HepG2 (cell line): Measurements from ENCODE around the gene IQSEC1. TPM values are rescaled to one million over a fixed set of nuclear protein-coding genes. Genes with fewer than 3 reads are reported as not detected.
A peak's percentile ranks its signal among the peaks of the same experiment; 100 is the strongest.

Experiments used
- ATAC-seq: fragments of 200-7000 bp; cut with Tn5 transposase; 3 replicates; pipeline ENCODE4 v1.9.1; 2020; ENCODE audit warnings: mild to moderate bottlenecking, moderate library complexity
- BruUV-seq: library from RNA; stranded (reverse); fragments of 400-500 nt; replicated peaks from 2 replicates; lab custom pipeline; 2021; lab: Mats Ljungman, UMichigan
- CTCF ChIA-PET: fragments of 300-600 bp; formaldehyde crosslinking; extraction: SDS; loops from one replicate; lab custom pipeline; 2021; ENCODE audit warnings: low total read pairs, inconsistent platforms, low intra/inter-chr PET ratio; lab: Yijun Ruan, JAX
- POLR2A ChIA-PET: fragments of 350-600 bp; sonication (Branson Sonifier 250); formaldehyde crosslinking; loops from one replicate; lab custom pipeline; 2020; ENCODE audit warnings: antibody characterized with exemption, inconsistent platforms; lab: Yijun Ruan, JAX
- DNase-seq: peaks from one replicate; pipeline ENCODE4 v3.0.0-alpha.2; 2015; ENCODE audit warnings: low spot score
- FAIRE-seq: peaks from 3 replicates; lab custom pipeline; 2011; peaks lifted over from hg19 to GRCh38; lab: Jason Lieb, UNC
- H2AFZ ChIP-seq: one replicate; pipeline ENCODE4 v1.6.1; 2011; ENCODE audit warnings: low read length, inconsistent platforms
- H3K27ac ChIP-seq: fragments of 300-600 bp; 3 replicates; pipeline ENCODE4 v1.8.0; 2011; ENCODE audit warnings: mixed run types, mild to moderate bottlenecking, mixed read lengths, low read length, inconsistent platforms; ENCODE audit not compliant: insufficient read depth; ENCODE audit errors: extremely low read length
- H3K27me3 ChIP-seq, 2 experiments: fragments of 200-600 bp in 1 of 2; 2 replicates in 1 of 2; 3 replicates in 1 of 2; pipeline versions ENCODE4 v1.6.0 to v1.8.0; 2011; ENCODE audit warnings: low read length in 2 of 2, mild to moderate bottlenecking in 2 of 2, moderate library complexity in 2 of 2, inconsistent platforms in 1 of 2; ENCODE audit not compliant: insufficient read depth in 2 of 2, control insufficient read depth in 1 of 2
- H3K36me3 ChIP-seq, 2 experiments: fragments of 200-600 bp in 1 of 2; replicated peaks in 1 of 2; 2 replicates in 1 of 2; 3 replicates in 1 of 2; pipeline versions ENCODE4 v1.5.1 to v1.8.0; 2011; ENCODE audit warnings: low read length in 2 of 2, inconsistent platforms in 1 of 2; ENCODE audit not compliant: insufficient read depth in 2 of 2, control insufficient read depth in 1 of 2
- H3K4me1 ChIP-seq: 2 replicates; pipeline ENCODE4 v1.5.1; 2012; ENCODE audit warnings: low read length, inconsistent platforms; ENCODE audit not compliant: insufficient read depth
- H3K4me2 ChIP-seq: 2 replicates; pipeline ENCODE4 v1.6.0; 2011; ENCODE audit warnings: low read depth, low read length, inconsistent platforms
- H3K4me3 ChIP-seq, 3 experiments: fragments of 200-600 bp in 1 of 3; sonication (generic), shearing (Covaris generic) in 1 of 3; replicated peaks in 1 of 3; 2 replicates each; pipeline ENCODE4 v1.5.1; 2011 to 2016; ENCODE audit warnings: low read length in 3 of 3, inconsistent platforms in 2 of 3, low read depth in 2 of 3, mild to moderate bottlenecking in 2 of 3, control low read depth in 1 of 3, mixed read lengths in 1 of 3; ENCODE audit not compliant: insufficient read depth in 1 of 3
- H3K79me2 ChIP-seq: one replicate; pipeline ENCODE4 v1.6.1; 2011; ENCODE audit warnings: low read length, inconsistent platforms; ENCODE audit not compliant: insufficient read depth
- H3K9ac ChIP-seq: 2 replicates; pipeline ENCODE4 v1.6.0; 2011; ENCODE audit warnings: mild to moderate bottlenecking, low read depth, low read length, inconsistent platforms; ENCODE audit not compliant: insufficient read depth
- H3K9me3 ChIP-seq: 2 replicates; pipeline ENCODE4 v1.5.1; 2012; ENCODE audit warnings: mild to moderate bottlenecking, low read length
- H4K20me1 ChIP-seq: 2 replicates; pipeline ENCODE4 v1.6.0; 2011; ENCODE audit warnings: inconsistent platforms, mild to moderate bottlenecking, low read length, moderate library complexity; ENCODE audit not compliant: insufficient read depth
- CC2D1A ChIP-seq: sonication (generic); formaldehyde crosslinking; IDR thresholded peaks from 2 replicates; pipeline ENCODE4 v1.8.1; 2023; ENCODE audit warnings: mild to moderate bottlenecking, missing genetic modification reagents
- NCOR1 ChIP-seq: fragments of 200-600 bp; sonication (generic); IDR thresholded peaks from 2 replicates; pipeline ENCODE4 v1.7.0; 2017; ENCODE audit warnings: antibody characterized with exemption, low read length, borderline replicate concordance
- NFRKB ChIP-seq: fragments of 450-650 bp; IDR thresholded peaks from 2 replicates; pipeline ENCODE4 v1.6.1; 2017
- PCBP2 ChIP-seq: fragments of 200-400 bp; formaldehyde crosslinking; optimal IDR thresholded peaks from 2 replicates; pipeline ENCODE3; 2018; ENCODE audit warnings: low read length, low read depth; ENCODE audit not compliant: poor library complexity, severe bottlenecking
- PHF5A ChIP-seq: IDR thresholded peaks from one replicate; pipeline ENCODE4 v1.6.1; 2018; ENCODE audit warnings: low read depth, missing genetic modification reagents; ENCODE audit not compliant: unreplicated experiment
- PREB ChIP-seq: sonication (generic); formaldehyde crosslinking; IDR thresholded peaks from 2 replicates; pipeline ENCODE4 v1.4.0; 2020; ENCODE audit warnings: missing genetic modification reagents
- REL ChIP-seq: sonication (generic); formaldehyde crosslinking; conservative IDR thresholded peaks from 2 replicates; pipeline ENCODE4 v1.8.0; 2022; ENCODE audit warnings: mild to moderate bottlenecking, missing genetic modification reagents, moderate library complexity
- ZFAT ChIP-seq: sonication (generic); formaldehyde crosslinking; conservative IDR thresholded peaks from 2 replicates; pipeline ENCODE4 v1.8.1; 2023; ENCODE audit warnings: missing genetic modification reagents, inconsistent platforms
- ZKSCAN5 ChIP-seq: sonication (generic); formaldehyde crosslinking; IDR thresholded peaks from 2 replicates; pipeline ENCODE4 v1.5.1; 2020; ENCODE audit warnings: mild to moderate bottlenecking, missing genetic modification reagents
- ZNF468 ChIP-seq: sonication (generic); formaldehyde crosslinking; IDR thresholded peaks from 2 replicates; pipeline ENCODE4 v1.8.0; 2022; ENCODE audit warnings: mild to moderate bottlenecking, moderate library complexity, missing genetic modification reagents
- ZNF891 ChIP-seq: sonication (generic); formaldehyde crosslinking; IDR thresholded peaks from 2 replicates; pipeline ENCODE4 v1.5.0; 2020; ENCODE audit warnings: mild to moderate bottlenecking, missing genetic modification reagents
- ZSCAN31 ChIP-seq: sonication (generic); formaldehyde crosslinking; IDR thresholded peaks from 2 replicates; pipeline ENCODE4 v1.5.0; 2020; ENCODE audit warnings: low read depth, mild to moderate bottlenecking, missing genetic modification reagents
- WGBS: methylation state at CpG from one replicate; pipeline ENCODE4 v1.1.6; 2017; ENCODE audit warnings: low lambda C conversion rate; 5-methylcytosine and 5-hydroxymethylcytosine counted together
- in situ Hi-C: cut with HindIII; loops from 2 replicates; pipeline ENCODE4 v1.10.0; 2017; ENCODE audit warnings: low pct_unique_long_range_greater_than_20kb; ENCODE audit not compliant: extremely low pct_ligation_motif_present
- intact Hi-C: fragments of 100-400 bp; cut with micrococcal nuclease; formaldehyde crosslinking; loops from one replicate; pipeline ENCODE4 v1.10.0; 2022; ENCODE audit not compliant: unreplicated experiment
- polyA plus RNA-seq, 8 experiments: library from polyadenylated mRNA; depleted of rRNA in 3 of 8; stranded (reverse) in 7 of 8; unstranded in 1 of 8; fragments of >200 nt; fragmentation: Illumina TruSeq in 4 of 8; extraction: Trizol in 4 of 8; gene quantifications; 2 replicates each; pipeline versions ENCODE4 v1.2.1 to v1.2.3, GENCODE V29; 2011 to 2016; ENCODE audit warnings: low read depth in 4 of 8, missing spikeins in 1 of 8, mixed read lengths in 1 of 8; ENCODE audit not compliant: insufficient read depth in 1 of 8
- total RNA-seq, 5 experiments: library from RNA; depleted of rRNA; stranded (reverse); fragments of >200 nt; fragmentation: Illumina TruSeq; extraction: Trizol; gene quantifications; 2 replicates each; pipeline ENCODE4 v1.2.3, GENCODE V29; 2016; ENCODE audit warnings: low read depth in 1 of 5
- TF ChIP-seq, protein P1 (sequence below): IDR thresholded peaks from 2 replicates; pipeline ENCODE4 v1.6.1; 2012; ENCODE audit warnings: low read depth, low read length, improper control_type of control experiment
- TF ChIP-seq, protein P2 (sequence below): sonication (generic); formaldehyde crosslinking; IDR thresholded peaks from 2 replicates; pipeline ENCODE4 v1.4.0; 2020; ENCODE audit warnings: missing genetic modification reagents, borderline replicate concordance
- TF ChIP-seq, protein P3 (sequence below): IDR thresholded peaks from 2 replicates; pipeline ENCODE4 v1.6.1; 2016; ENCODE audit warnings: missing biosample characterization, missing genetic modification reagents, low read depth
- TF ChIP-seq, protein P4 (sequence below): sonication (generic); formaldehyde crosslinking; IDR thresholded peaks from 2 replicates; pipeline ENCODE4 v1.5.1; 2020; ENCODE audit warnings: missing genetic modification reagents, mild to moderate bottlenecking, borderline replicate concordance

The IQSEC1 gene
- total and polyA plus RNA-seq, 2 of the 13 experiments (the other 11 are each of a cell fraction or from before 2014, with no cell fraction given) = 17.4 to 20.2 TPM

DNA sequence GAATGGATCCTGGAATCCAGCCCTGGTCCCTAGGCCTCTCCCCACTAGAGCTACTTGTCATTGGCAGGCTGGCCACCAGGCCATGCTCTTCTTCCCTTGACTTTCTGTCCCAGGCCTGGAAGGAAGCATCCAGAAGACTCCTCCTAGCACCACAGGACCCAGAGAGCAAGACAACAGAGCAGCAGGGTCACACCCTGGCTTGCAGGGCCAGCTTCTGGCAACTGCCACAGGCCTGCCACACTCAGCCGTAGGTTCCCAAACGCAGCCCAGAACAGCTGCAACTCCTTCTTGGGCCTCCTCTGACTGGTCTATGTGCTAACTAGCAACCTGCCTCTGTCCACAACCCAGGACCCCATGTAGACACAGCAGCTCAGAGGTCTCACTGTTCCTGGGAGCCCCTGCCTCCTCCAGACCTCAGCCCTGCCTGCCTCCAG, 195.1 kb downstream of the IQSEC1 start:
- H3K9me3 ChIP-seq = no peaks in the 10 kb centered on the region
- no peaks in the 10 kb centered on the region for H3K79me2 ChIP-seq
- H3K4me2 ChIP-seq = no peak overlapping the region
- ATAC-seq (peak; percentile 65), FAIRE-seq (no peak), DNase-seq (no peak)
- intact Hi-C loops (no loop called here), in situ Hi-C loops (no loop called here)
- no TSS peak for BruUV-seq
- ChIA-PET CTCF (no interaction called here), POLR2A (no interaction called here)
- H3K36me3 ChIP-seq = no peaks in the 10 kb centered on the region
- 25% methylated on average over 2 of the region's 2 CpGs for WGBS
- H4K20me1 ChIP-seq = 0 out of 2 replicates have a peak, but pooled peaks cover 2% of the 10 kb centered on the region
- no peak overlapping the region for H3K27ac ChIP-seq
- no peak overlapping the region for H3K4me3 ChIP-seq
- H3K9ac ChIP-seq = no peak overlapping the region
- no peak overlapping the region for H2AFZ ChIP-seq
- H3K27me3 ChIP-seq = peaks cover 5 to 36% of the 10 kb centered on the region in 2 experiments; a peak in 4 of 5 replicates
- H3K4me1 ChIP-seq = peaks cover 8% of the 10 kb centered on the region; the same call in 1 of the 2 replicates
- TF ChIP-seq ZNF891 (no peak), PHF5A (CRISPR knock-in tag) (no peak), NFRKB (no peak), ZFAT (CRISPR knock-in tag) (no peak), CC2D1A (CRISPR knock-in tag) (no peak), PREB (no peak), ZNF468 (no peak), ZKSCAN5 (no peak), REL (no peak), PCBP2 (no peak), NCOR1 (no peak), ZSCAN31 (CRISPR knock-in tag) (no peak)
- TF ChIP-seq, protein P1, sequence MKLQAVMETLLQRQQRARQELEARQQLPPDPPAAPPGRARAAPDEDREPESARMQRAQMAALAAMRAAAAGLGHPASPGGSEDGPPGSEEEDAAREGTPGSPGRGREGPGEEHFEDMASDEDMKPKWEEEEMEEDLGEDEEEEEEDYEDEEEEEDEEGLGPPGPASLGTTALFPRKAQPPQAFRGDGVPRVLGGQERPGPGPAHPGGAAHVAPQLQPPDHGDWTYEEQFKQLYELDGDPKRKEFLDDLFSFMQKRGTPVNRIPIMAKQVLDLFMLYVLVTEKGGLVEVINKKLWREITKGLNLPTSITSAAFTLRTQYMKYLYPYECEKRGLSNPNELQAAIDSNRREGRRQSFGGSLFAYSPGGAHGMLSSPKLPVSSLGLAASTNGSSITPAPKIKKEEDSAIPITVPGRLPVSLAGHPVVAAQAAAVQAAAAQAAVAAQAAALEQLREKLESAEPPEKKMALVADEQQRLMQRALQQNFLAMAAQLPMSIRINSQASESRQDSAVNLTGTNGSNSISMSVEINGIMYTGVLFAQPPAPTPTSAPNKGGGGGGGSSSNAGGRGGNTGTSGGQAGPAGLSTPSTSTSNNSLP = no peak
- TF ChIP-seq, protein P2, sequence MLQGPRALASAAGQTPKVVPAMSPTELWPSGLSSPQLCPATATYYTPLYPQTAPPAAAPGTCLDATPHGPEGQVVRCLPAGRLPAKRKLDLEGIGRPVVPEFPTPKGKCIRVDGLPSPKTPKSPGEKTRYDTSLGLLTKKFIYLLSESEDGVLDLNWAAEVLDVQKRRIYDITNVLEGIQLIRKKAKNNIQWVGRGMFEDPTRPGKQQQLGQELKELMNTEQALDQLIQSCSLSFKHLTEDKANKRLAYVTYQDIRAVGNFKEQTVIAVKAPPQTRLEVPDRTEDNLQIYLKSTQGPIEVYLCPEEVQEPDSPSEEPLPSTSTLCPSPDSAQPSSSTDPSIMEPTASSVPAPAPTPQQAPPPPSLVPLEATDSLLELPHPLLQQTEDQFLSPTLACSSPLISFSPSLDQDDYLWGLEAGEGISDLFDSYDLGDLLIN (CRISPR knock-in tag) = no peak
- TF ChIP-seq, protein P3, sequence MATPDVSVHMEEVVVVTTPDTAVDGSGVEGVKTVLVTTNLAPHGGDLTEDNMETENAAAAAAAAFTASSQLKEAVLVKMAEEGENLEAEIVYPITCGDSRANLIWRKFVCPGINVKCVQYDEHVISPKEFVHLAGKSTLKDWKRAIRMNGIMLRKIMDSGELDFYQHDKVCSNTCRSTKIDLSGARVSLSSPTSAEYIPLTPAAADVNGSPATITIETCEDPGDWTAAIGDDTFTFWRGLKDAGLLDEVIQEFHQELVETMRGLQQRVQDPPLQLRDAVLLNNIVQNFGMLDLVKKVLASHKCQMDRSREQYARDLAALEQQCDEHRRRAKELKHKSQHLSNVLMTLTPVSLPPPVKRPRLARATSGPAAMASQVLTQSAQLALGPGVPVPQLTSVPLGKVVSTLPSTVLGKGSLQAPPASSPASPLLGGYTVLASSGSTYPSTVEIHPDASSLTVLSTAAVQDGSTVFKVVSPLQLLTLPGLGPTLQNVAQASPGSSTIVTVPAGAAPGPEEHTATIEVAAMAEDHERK = no peak
- TF ChIP-seq, protein P4, sequence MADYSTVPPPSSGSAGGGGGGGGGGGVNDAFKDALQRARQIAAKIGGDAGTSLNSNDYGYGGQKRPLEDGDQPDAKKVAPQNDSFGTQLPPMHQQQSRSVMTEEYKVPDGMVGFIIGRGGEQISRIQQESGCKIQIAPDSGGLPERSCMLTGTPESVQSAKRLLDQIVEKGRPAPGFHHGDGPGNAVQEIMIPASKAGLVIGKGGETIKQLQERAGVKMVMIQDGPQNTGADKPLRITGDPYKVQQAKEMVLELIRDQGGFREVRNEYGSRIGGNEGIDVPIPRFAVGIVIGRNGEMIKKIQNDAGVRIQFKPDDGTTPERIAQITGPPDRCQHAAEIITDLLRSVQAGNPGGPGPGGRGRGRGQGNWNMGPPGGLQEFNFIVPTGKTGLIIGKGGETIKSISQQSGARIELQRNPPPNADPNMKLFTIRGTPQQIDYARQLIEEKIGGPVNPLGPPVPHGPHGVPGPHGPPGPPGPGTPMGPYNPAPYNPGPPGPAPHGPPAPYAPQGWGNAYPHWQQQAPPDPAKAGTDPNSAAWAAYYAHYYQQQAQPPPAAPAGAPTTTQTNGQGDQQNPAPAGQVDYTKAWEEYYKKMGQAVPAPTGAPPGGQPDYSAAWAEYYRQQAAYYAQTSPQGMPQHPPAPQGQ (CRISPR knock-in tag) = no peak
